Measurements from ENCODE around the gene SLC41A3. TPM values are rescaled to one million over a fixed set of nuclear protein-coding genes. Genes with fewer than 3 reads are reported as not detected.

The SLC41A3 gene
- total RNA-seq, 1 experiment from 2014 or later, result 35.5 TPM

- Histone ChIP-seq H3K56ac (ENCODE audit: insufficient read length, low read depth, low read length) (no peak overlapping the region), H2BK12ac (ENCODE audit: insufficient read length, low read depth, low read length) (no peak overlapping the region), H3K23me2 (ENCODE audit: insufficient read length, low read depth, low read length, poor library complexity, severe bottlenecking) (no peaks in the 10 kb centered on the region), H4K91ac (ENCODE audit: insufficient read length, low read depth, low read length) (no peak overlapping the region), H3K23ac (ENCODE audit: insufficient read length, low read depth, low read length) (no peak overlapping the region), H3K14ac (ENCODE audit: insufficient read depth, low read length) (no peak overlapping the region), H3K18ac (ENCODE audit: insufficient read length, low read depth, low read length) (no peak overlapping the region), H3K27me3 (ENCODE audit: insufficient read depth, low read length) (no peaks in the 10 kb centered on the region), H4K8ac (replicated peaks; ENCODE audit: insufficient read length, low read depth, low read length) (no peak overlapping the region), H3K9me3 (ENCODE audit: control insufficient read depth, low read depth, low read length) (peaks cover 16% of the 10 kb centered on the region), H3K27ac (ENCODE audit: insufficient read length, low read depth, low read length) (no peak overlapping the region), H3K79me2 (ENCODE audit: insufficient read depth, low read length) (no peaks in the 10 kb centered on the region), H2AFZ (ENCODE audit: low read length) (no peak overlapping the region), H3K4me1 (ENCODE audit: insufficient read depth, low read length) (peaks cover 3% of the 10 kb centered on the region; the same call in 1 of the 2 replicates), H2BK120ac (ENCODE audit: low read depth, low read length, poor library complexity, severe bottlenecking) (no peak overlapping the region), H2AK5ac (ENCODE audit: insufficient read length, low read length) (no peak overlapping the region), H2BK15ac (ENCODE audit: low read depth, low read length) (no peak overlapping the region), H4K20me1 (ENCODE audit: control insufficient read depth, insufficient read depth, insufficient read length) (no peaks in the 10 kb centered on the region), H3T11ph (ENCODE audit: low read length) (no peak overlapping the region), H2BK20ac (ENCODE audit: low read depth, low read length, poor library complexity, severe bottlenecking) (no peak overlapping the region), H3K9ac (ENCODE audit: extremely low read depth, insufficient read length, low read length) (no peak overlapping the region), H3K4me2 (ENCODE audit: insufficient read depth, insufficient read length, low read length) (no peak overlapping the region), H3K79me1 (ENCODE audit: insufficient read depth, low read depth, low read length, poor library complexity, severe bottlenecking) (no peaks in the 10 kb centered on the region), H2BK5ac (ENCODE audit: insufficient read length, low read length) (no peak overlapping the region), H4K5ac (ENCODE audit: insufficient read length, low read depth, low read length) (no peak overlapping the region), H3K4ac (ENCODE audit: low read depth, low read length) (no peak overlapping the region)
- DNase-seq, result no peak
- Mint-ChIP-seq H3K36me3 (ENCODE audit: insufficient read depth in 1 of 3, low read depth in 3 of 3) (peaks cover 42 to 66% (median 50%) of the 10 kb centered on the region in 3 experiments), H3K27me3 (ENCODE audit: low read depth) (peaks cover 3% of the 10 kb centered on the region), H3K4me3 (no peak overlapping the region), H3K9me3 (peaks cover 25 to 29% of the 10 kb centered on the region in 2 experiments), H3K4me1 (peaks cover 8 to 9% of the 10 kb centered on the region in 2 experiments), H3K27ac (no peak overlapping the region)
- TF ChIP-seq CTCF (conservative IDR thresholded peaks at IDR 0.05), result no peak
- WGBS (ENCODE audit: extremely low coverage, insufficient read length, low lambda C conversion rate), result no CpG with 5 or more reads among the region's 1 CpG
These were observed 53.5 kb downstream of the SLC41A3 start for GRCh38 chr3:126030455-126030854.
